Tibial nerve (tissue), 3 donors: Measurements from ENCODE around the gene ASCC2.

Experiments used
- POLR2A ChIP-seq, 2 donors: fragments of 450-650 bp; IDR thresholded peaks; one replicate each; pipeline ENCODE4 v1.6.1; 2017; ENCODE audit warnings: antibody characterized with exemption in 2 of 2, mild to moderate bottlenecking in 2 of 2, moderate library complexity in 2 of 2
- TF ChIP-seq, protein P1 (sequence below), 5 experiments: fragments of 200-600 bp in 3 of 5; fragments of 450-650 bp in 2 of 5; sonication (generic) in 3 of 5; IDR thresholded peaks; one replicate each; pipeline ENCODE4 v1.5.1; 2016 to 2019; ENCODE audit warnings: antibody characterized with exemption in 5 of 5, mild to moderate bottlenecking in 3 of 5, moderate library complexity in 2 of 5

DNA sequence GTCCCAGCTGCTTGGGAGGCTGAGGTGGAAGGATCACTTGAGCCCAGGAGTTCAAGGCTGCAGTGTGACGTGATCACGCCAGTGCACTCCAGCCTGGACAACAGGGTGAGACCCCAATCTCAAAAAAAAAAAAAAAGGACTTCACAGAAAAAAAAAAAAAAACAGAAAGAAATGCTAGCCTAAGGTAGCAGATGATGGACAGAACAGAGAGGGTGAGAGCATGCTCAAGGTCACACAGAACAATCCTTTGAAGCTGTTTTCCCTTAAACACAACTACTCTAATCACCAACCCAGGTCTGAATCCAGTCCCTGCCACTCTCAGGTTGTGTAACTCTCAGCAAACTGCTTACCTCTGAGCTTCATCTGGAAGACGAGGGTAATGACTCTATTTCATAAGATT, 81.0 kb downstream of the ASCC2 start:
- TF ChIP-seq, protein P1, sequence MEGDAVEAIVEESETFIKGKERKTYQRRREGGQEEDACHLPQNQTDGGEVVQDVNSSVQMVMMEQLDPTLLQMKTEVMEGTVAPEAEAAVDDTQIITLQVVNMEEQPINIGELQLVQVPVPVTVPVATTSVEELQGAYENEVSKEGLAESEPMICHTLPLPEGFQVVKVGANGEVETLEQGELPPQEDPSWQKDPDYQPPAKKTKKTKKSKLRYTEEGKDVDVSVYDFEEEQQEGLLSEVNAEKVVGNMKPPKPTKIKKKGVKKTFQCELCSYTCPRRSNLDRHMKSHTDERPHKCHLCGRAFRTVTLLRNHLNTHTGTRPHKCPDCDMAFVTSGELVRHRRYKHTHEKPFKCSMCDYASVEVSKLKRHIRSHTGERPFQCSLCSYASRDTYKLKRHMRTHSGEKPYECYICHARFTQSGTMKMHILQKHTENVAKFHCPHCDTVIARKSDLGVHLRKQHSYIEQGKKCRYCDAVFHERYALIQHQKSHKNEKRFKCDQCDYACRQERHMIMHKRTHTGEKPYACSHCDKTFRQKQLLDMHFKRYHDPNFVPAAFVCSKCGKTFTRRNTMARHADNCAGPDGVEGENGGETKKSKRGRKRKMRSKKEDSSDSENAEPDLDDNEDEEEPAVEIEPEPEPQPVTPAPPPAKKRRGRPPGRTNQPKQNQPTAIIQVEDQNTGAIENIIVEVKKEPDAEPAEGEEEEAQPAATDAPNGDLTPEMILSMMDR (IDR thresholded peaks at IDR 0.05) = no peak
- no peak for TF ChIP-seq POLR2A (IDR thresholded peaks at IDR 0.05)
